GM10248 (cell line): ENCODE results near the gene ATOH8.

ENCODE experiments used
- CTCF ChIA-PET: fragments of 300-600 bp; sonication (Branson Sonifier 250); formaldehyde crosslinking; extraction: SDS; loops from one replicate; lab custom pipeline; 2021; ENCODE audit warnings: antibody characterized with exemption; lab: Yijun Ruan, JAX
- POLR2A ChIA-PET: fragments of 350-650 bp; sonication (Branson Sonifier 250); formaldehyde crosslinking; extraction: SDS; loops from one replicate; lab custom pipeline; 2020; ENCODE audit warnings: antibody characterized with exemption; lab: Yijun Ruan, JAX
- DNase-seq: peaks from one replicate; pipeline ENCODE4 v3.0.0; 2012; ENCODE audit errors: extremely low spot score
- CTCF ChIP-seq: IDR thresholded peaks from 2 replicates; pipeline ENCODE4 v1.5.1; 2012; ENCODE audit warnings: mild to moderate bottlenecking, low read depth; ENCODE audit errors: extremely low read depth, missing control alignments, control extremely low read depth

Gene ATOH8

DNA sequence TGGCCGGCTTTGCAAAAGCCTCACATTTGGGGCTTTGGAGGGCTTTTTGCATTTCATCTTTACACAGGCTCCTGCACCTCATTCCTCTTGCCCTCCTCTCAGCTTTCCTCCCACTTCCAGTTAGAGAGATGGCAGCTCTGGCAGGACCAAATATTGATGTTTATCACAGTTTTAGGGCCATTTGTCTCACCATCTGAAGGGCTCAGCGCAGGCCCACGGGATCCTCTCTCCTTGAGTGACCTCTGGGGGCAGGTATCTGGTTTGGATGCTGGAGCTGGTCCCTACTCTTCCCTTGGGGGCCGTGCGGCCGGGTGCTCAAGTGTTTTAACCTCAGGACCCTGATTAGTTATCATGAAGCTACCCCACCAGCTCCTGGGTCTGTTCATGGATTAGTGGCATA lies 19.9 kb downstream of the ATOH8 start:
- DNase-seq, result no peak
- POLR2A ChIA-PET, result no interaction called here
- CTCF ChIA-PET, result no interaction called here
- TF ChIP-seq CTCF, result no peak

GRCh38 chr2:85774126-85774978 lies 20.6 kb downstream of the ATOH8 start:
- TF ChIP-seq CTCF, result no peak
- no peak for DNase-seq
- ChIA-PET POLR2A (no interaction called here), CTCF (interaction anchor here (0.6 to 1.5 kb wide), 2 partner anchors 137 to 306 kb away, joined by 3 read pairs; no protein-coding TSS in a partner anchor)

DNA sequence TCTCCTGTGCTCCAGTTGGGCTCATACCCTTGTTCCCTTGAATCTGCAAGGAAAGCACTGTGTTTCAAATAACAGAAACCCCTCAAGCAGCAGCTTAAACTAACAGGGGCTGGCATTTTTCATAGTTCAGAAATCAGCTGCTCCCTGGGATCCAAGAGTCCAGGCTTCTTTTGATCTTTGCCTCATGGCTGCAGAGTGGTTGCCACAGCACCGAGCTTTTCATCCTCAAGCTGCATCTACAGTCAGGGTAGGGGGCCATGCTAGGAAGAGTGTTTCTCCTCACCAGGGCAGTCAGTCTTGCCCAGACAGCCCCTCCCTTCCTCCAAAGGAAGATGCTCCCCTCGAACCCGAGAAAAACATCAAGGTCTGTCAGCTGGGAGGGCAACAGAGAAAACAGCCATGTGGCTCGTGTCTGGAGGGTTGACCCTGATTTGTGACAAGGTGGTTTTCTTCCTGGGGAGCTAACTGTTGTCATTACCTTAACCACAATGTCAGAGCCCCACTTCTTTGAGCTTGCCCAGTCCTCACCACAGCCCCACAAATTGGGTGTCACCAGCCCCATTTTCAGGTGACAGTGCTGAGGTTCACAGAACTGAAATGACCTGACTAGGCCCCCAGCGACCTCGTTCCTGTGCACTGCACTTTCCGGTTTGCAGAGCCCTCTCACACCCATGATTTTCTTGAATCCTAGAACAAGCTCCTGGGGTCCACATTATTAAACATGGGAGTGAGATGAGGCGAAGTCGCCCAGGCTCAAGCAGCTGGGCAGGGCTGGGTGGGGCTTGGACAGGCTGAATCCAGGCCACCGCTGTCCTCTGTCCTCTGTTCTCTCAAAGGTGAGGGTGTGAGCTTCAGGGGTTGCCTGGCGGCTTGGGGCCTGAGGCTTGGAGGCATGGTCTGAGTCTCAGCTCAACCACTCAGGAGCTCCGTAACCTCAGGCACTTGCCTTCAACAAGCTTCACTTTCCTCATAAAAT lies 21.9 kb downstream of the ATOH8 start:
- DNase-seq, result no peak
- ChIA-PET POLR2A (interaction anchor here (0.6 kb wide), 1 partner anchor 42 kb away, joined by 5 read pairs; no protein-coding TSS in a partner anchor), CTCF (interaction anchor here (0.8 to 1.9 kb wide), 7 partner anchors 9 to 305 kb away, joined by 3 to 5 read pairs (median 3); no protein-coding TSS in a partner anchor)
- TF ChIP-seq CTCF, result no peak

GRCh38 chr2:85776672-85777071 lies 22.9 kb downstream of the ATOH8 start:
- ChIA-PET POLR2A (interaction anchor here (0.6 kb wide), 1 partner anchor 43 kb away, joined by 5 read pairs; no protein-coding TSS in a partner anchor), CTCF (interaction anchor here (1.1 to 1.9 kb wide), 3 partner anchors 13 to 47 kb away, joined by 3 to 4 read pairs (median 4); no protein-coding TSS in a partner anchor)
- no peak for TF ChIP-seq CTCF
- no peak for DNase-seq

DNA sequence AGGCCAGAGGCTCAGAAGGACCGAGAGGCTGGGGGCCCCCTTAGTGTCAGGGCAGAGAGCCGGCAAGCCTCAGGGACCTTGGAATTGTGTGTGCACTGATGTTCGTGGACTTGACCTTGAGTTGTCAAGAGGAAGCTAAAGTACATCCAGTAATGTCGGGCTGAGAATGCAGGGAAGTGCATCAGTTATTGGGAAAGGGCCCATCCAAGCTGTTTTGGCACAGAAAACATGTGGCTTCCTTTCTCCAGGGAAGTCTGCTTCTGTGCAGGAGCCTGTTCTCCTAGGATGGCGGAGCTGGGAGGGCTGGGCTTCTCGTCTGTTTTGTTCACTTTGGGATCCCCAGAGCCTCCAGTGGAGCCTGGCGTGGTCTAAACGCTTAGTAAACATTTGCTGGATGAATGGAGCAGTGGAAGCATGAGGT lies 23.7 kb downstream of the ATOH8 start:
- TF ChIP-seq CTCF, result no peak
- ChIA-PET CTCF (interaction anchor here (1.2 to 1.9 kb wide), 3 partner anchors 12 to 49 kb away, joined by 4 read pairs; no protein-coding TSS in a partner anchor), POLR2A (no interaction called here)
- no peak for DNase-seq
